Breast epithelium (tissue), 4 donors: Measurements from ENCODE around the gene CTNNBIP1. TPM values are rescaled to one million over a fixed set of nuclear protein-coding genes. Genes with fewer than 3 reads are reported as not detected.

Source experiments
- DNase-seq, 2 donors: peaks; one replicate each; pipeline ENCODE4 v3.0.0-alpha.2; 2019; ENCODE audit warnings: low spot score in 2 of 2
- H3K27ac ChIP-seq, 2 donors: fragments of 200-600 bp; sonication (generic) in 1 of 2; one replicate each; pipeline ENCODE4 v1.5.1; 2016 to 2019; ENCODE audit warnings: mild to moderate bottlenecking in 1 of 2
- H3K27me3 ChIP-seq, 2 donors: fragments of 200-600 bp; sonication (generic) in 1 of 2; one replicate each; pipeline versions ENCODE4 v1.5.1 to v1.6.0; 2017 to 2019; ENCODE audit warnings: control low read depth in 1 of 2, mild to moderate bottlenecking in 1 of 2
- H3K36me3 ChIP-seq: fragments of 200-600 bp; one replicate; pipeline ENCODE4 v1.5.1; 2019
- H3K4me1 ChIP-seq, 2 donors: fragments of 200-600 bp; sonication (generic); one replicate each; pipeline ENCODE4 v1.5.1; 2016 to 2019; ENCODE audit warnings: control low read depth in 1 of 2
- H3K4me3 ChIP-seq, 3 donors: fragments of 200-600 bp; sonication (generic); 1 replicate in 2 of 3; 2 replicates in 1 of 3; pipeline ENCODE4 v1.5.1; 2016 to 2019; ENCODE audit warnings: mild to moderate bottlenecking in 3 of 3, moderate library complexity in 2 of 3
- H3K9me3 ChIP-seq, 2 donors: fragments of 200-600 bp; sonication (generic) in 1 of 2; one replicate each; pipeline ENCODE4 v1.5.1; 2016 to 2019; ENCODE audit warnings: control low read depth in 1 of 2
- POLR2A ChIP-seq: fragments of 450-650 bp; IDR thresholded peaks from one replicate; pipeline ENCODE4 v1.6.1; 2016; ENCODE audit warnings: antibody characterized with exemption, mild to moderate bottlenecking, moderate library complexity
- POLR2AphosphoS5 ChIP-seq, 3 donors: sonication (generic); formaldehyde crosslinking; IDR thresholded peaks; one replicate each; pipeline ENCODE4 v1.6.1; 2017; ENCODE audit warnings: antibody characterized with exemption in 3 of 3
- intact Hi-C: fragments of 100-400 bp; cut with DNase I; formaldehyde crosslinking; loops from one replicate; pipeline ENCODE4 v1.15.1; 2023; ENCODE audit warnings: low total_unique reads
- total RNA-seq, 3 donors: library from RNA; depleted of rRNA; stranded (reverse); fragments of >200 nt; gene quantifications; one replicate each; pipeline ENCODE4 v1.1.0, GENCODE V29; 2016
- TF ChIP-seq, protein P1 (sequence below), 3 donors: fragments of 450-650 bp; IDR thresholded peaks; one replicate each; pipeline ENCODE4 v1.5.1; 2016 to 2017; ENCODE audit warnings: antibody characterized with exemption in 3 of 3, mild to moderate bottlenecking in 3 of 3, moderate library complexity in 3 of 3

The CTNNBIP1 gene
- total RNA-seq, 3 donors from 2014 or later: 25.9 to 37.9 (median 29.5) TPM

DNA sequence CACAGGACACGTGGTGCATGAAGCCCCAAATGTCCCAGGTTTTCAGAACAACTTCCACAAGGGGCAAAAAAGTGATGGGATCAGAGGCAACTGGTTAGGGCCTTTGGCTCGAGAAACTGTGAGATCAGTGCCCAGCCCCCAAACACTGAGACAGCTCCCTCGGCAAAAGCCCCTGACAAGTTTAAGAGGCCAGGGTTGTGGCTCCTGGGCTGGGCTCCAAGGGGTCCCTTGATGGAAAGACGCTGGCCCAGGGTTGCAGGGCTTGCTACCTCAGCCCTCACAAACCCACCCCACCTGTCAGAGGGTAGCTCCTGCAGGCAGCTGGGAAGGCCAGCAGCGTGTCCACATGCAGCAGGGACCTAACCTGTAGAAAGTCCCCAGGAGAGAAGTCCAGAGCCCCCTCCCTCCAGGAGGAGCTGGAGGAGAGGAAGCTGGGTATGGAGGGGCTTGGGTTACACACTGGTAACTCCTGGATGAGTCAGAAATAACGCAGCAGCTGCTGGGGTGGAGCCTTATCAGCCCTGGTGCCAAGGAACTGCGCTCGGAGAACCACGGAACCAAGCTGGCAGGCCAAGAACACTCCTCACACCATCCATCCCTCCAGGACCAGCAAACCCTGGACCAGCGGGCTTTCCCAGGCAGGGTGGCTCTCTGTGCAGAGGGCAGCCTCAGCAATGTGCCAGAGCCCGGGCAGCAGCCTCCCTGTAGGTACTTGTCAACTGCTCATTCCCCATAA lies 37.5 kb downstream of the CTNNBIP1 start:
- TF ChIP-seq, protein P1, sequence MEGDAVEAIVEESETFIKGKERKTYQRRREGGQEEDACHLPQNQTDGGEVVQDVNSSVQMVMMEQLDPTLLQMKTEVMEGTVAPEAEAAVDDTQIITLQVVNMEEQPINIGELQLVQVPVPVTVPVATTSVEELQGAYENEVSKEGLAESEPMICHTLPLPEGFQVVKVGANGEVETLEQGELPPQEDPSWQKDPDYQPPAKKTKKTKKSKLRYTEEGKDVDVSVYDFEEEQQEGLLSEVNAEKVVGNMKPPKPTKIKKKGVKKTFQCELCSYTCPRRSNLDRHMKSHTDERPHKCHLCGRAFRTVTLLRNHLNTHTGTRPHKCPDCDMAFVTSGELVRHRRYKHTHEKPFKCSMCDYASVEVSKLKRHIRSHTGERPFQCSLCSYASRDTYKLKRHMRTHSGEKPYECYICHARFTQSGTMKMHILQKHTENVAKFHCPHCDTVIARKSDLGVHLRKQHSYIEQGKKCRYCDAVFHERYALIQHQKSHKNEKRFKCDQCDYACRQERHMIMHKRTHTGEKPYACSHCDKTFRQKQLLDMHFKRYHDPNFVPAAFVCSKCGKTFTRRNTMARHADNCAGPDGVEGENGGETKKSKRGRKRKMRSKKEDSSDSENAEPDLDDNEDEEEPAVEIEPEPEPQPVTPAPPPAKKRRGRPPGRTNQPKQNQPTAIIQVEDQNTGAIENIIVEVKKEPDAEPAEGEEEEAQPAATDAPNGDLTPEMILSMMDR (IDR thresholded peaks at IDR 0.05): no peak
- TF ChIP-seq POLR2A (no peak), POLR2AphosphoS5 (IDR thresholded peaks at IDR 0.05) (no peak)
- H3K9me3 ChIP-seq: no peaks in the 10 kb centered on the region
- H3K36me3 ChIP-seq: no peaks in the 10 kb centered on the region
- H3K27ac ChIP-seq: no peak overlapping the region
- intact Hi-C loops: no loop called here
- no peak overlapping the region for H3K4me3 ChIP-seq
- H3K27me3 ChIP-seq: no peaks in the 10 kb centered on the region
- no peaks in the 10 kb centered on the region for H3K4me1 ChIP-seq
- DNase-seq: no peak

DNA sequence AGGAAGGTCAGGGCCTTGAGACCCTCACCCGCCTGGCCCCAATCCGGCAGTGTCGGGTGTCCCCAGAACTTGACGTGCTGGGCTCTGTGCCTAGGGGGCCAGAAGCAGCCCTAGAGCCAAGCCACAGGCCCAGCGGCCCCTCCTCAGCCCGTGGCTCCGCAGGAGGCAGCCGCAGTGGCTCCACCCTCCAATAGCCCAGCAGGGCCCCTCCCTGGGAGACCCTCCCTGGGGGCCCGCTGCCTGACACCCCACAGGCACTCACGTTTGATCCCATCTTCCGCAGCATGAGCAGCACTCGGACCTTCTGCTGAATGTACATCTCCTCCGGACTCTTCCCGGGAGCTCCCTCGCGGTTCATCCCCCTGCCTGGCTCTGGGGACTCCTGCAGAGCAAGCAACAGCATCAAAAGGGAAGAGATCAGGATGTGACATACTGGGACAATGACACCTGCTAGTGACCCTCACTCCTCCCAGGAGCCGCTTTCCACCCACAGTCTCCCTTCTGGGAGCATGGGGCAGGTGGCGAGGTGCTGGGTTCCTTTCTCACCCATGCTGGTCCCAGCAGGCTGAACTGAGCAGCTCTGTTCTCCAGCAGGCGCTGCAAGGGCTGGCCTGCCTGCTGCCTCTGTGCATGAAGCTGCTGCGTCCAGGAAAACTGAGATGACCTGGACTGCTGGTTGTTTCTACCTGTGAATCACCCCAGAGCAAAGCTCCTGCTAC lies 38.2 kb downstream of the CTNNBIP1 start:
- no peaks in the 10 kb centered on the region for H3K27me3 ChIP-seq
- no peaks in the 10 kb centered on the region for H3K9me3 ChIP-seq
- no peaks in the 10 kb centered on the region for H3K36me3 ChIP-seq
- no peak overlapping the region for H3K4me3 ChIP-seq
- H3K4me1 ChIP-seq: no peaks in the 10 kb centered on the region
- DNase-seq: no peak
- no peak for TF ChIP-seq POLR2AphosphoS5 (IDR thresholded peaks at IDR 0.05)
- TF ChIP-seq, protein P1 (IDR thresholded peaks at IDR 0.05): no peak
- no peak for TF ChIP-seq POLR2A
- no peak overlapping the region for H3K27ac ChIP-seq
- intact Hi-C loops: no loop called here

- H3K36me3 ChIP-seq: no peaks in the 10 kb centered on the region
- H3K27me3 ChIP-seq: no peaks in the 10 kb centered on the region
- no peaks in the 10 kb centered on the region for H3K4me1 ChIP-seq
- no peak for TF ChIP-seq POLR2A
- TF ChIP-seq, protein P1 (IDR thresholded peaks at IDR 0.05): no peak
- TF ChIP-seq POLR2AphosphoS5 (IDR thresholded peaks at IDR 0.05): no peak
- intact Hi-C loops: no loop called here
- no peaks in the 10 kb centered on the region for H3K9me3 ChIP-seq
- no peak for DNase-seq
- H3K4me3 ChIP-seq: no peak overlapping the region
- H3K27ac ChIP-seq: no peak overlapping the region
Observed at GRCh38 chr1:9871021-9871420, 39.0 kb downstream of the CTNNBIP1 start.

DNA sequence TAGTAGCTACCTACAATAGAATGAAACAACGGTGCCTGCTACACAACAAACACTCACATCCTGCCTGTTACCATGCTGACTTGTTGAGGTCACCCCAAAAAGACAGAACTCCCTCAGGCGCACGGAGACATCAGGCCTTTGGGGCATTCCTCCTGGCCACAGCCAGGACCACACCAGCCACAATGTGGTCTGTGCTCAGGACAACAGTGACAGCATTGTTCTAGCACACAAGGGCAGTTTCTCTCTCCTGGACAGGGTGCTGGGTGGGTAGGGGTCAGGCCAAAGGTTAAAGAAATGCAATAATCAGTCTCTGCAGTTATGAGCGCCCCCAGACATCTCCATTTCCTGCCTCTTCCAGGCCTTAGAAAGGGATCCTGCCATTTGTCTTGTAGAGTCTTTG lies 39.5 kb downstream of the CTNNBIP1 start:
- intact Hi-C loops: no loop called here
- no peak for TF ChIP-seq POLR2AphosphoS5 (IDR thresholded peaks at IDR 0.05)
- TF ChIP-seq POLR2A: no peak
- TF ChIP-seq, protein P1 (IDR thresholded peaks at IDR 0.05): no peak
- Histone ChIP-seq H3K27ac (no peak overlapping the region), H3K9me3 (no peaks in the 10 kb centered on the region), H3K27me3 (no peaks in the 10 kb centered on the region), H3K4me3 (no peak overlapping the region), H3K4me1 (no peaks in the 10 kb centered on the region), H3K36me3 (no peaks in the 10 kb centered on the region)
- DNase-seq: no peak

DNA sequence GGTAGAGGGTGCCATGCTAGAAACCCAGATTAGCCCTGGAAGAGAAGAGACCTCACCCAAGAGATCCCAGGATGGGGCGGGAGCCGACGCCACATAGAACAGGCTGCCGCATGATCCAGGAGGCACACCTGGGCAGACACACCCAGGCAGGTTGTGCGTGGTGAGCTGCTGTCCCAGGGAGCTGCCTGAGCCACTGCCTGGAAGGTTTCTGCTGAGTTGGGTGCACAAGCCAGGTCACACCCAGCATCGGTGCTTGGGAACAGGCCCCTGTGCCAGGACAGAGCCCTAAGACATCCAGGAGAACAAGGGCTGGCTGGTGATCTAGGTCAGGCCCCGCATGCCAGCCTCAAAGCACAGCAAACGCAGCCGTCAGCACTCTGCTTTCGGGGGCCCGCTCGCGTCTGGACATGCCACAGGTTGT lies 40.2 kb downstream of the CTNNBIP1 start:
- intact Hi-C loops: loop anchor here (10.0 kb wide), 1 partner anchor 85 kb away; no protein-coding TSS in a partner anchor
- Histone ChIP-seq H3K4me1 (no peaks in the 10 kb centered on the region), H3K4me3 (no peak overlapping the region), H3K27ac (no peak overlapping the region), H3K27me3 (no peaks in the 10 kb centered on the region), H3K36me3 (no peaks in the 10 kb centered on the region), H3K9me3 (no peaks in the 10 kb centered on the region)
- TF ChIP-seq POLR2AphosphoS5 (IDR thresholded peaks at IDR 0.05) (no peak), POLR2A (no peak)
- TF ChIP-seq, protein P1 (IDR thresholded peaks at IDR 0.05): no peak
- no peak for DNase-seq
